ENCODE results near the gene AP4B1.
A peak's percentile ranks its signal among the peaks of the same experiment; 100 is the strongest.

AP4B1 gene

GRCh38 chr1:113895098-113895497, 9.5 kb downstream of the AP4B1 start:
- DNase-seq (ENCODE audit: low spot score), result no peak

- DNase-seq (ENCODE audit: low spot score), result no peak
These were observed 11.3 kb downstream of the AP4B1 start for GRCh38 chr1:113893267-113893666.

GRCh38 chr1:113891631-113892220, 12.9 kb downstream of the AP4B1 start:
- DNase-seq (ENCODE audit: low spot score), result no peak

- DNase-seq (ENCODE audit: low spot score), result no peak
These were observed 13.8 kb downstream of the AP4B1 start for GRCh38 chr1:113890816-113891215.

- DNase-seq (ENCODE audit: low spot score), result peak; percentile 84
These were observed 17.0 kb downstream of the AP4B1 start, which contains the start of gene BCL2L15 for GRCh38 chr1:113887402-113888175. BCL2L15 (minus strand) TSS chr1:113887581; CDS start chr1:113887375, 206 bp downstream.

GRCh38 chr1:113886417-113887401, 17.9 kb downstream of the AP4B1 start:
- DNase-seq (ENCODE audit: low spot score), result no peak

- no peak for DNase-seq (ENCODE audit: low spot score)
These were observed 22.9 kb downstream of the AP4B1 start for GRCh38 chr1:113881661-113882060.

- DNase-seq (ENCODE audit: low spot score), result no peak
These were observed 24.9 kb downstream of the AP4B1 start for GRCh38 chr1:113879739-113880038.

- DNase-seq (ENCODE audit: low spot score), result no peak
These were observed 28.4 kb downstream of the AP4B1 start for GRCh38 chr1:113876176-113876575.

GRCh38 chr1:113875714-113876113, 28.9 kb downstream of the AP4B1 start:
- no peak for DNase-seq (ENCODE audit: low spot score)

GRCh38 chr1:113874012-113874879, 30.4 kb downstream of the AP4B1 start:
- peak; percentile 55 for DNase-seq (ENCODE audit: low spot score)

- DNase-seq (ENCODE audit: low spot score), result no peak
These were observed 32.2 kb downstream of the AP4B1 start for GRCh38 chr1:113872219-113872935.

- DNase-seq (ENCODE audit: low spot score), result no peak
These were observed 32.9 kb downstream of the AP4B1 start, which contains the start of gene PTPN22 for GRCh38 chr1:113871597-113872113. PTPN22 (minus strand) TSS chr1:113871712.

GRCh38 chr1:113870778-113871177, 33.8 kb downstream of the AP4B1 start:
- DNase-seq (ENCODE audit: low spot score), result no peak

GRCh38 chr1:113868387-113869083, 36.1 kb downstream of the AP4B1 start:
- no peak for DNase-seq (ENCODE audit: low spot score)

GRCh38 chr1:113861641-113862040, 43.0 kb downstream of the AP4B1 start:
- DNase-seq (ENCODE audit: low spot score), result no peak

- DNase-seq (ENCODE audit: low spot score), result no peak
These were observed 43.7 kb downstream of the AP4B1 start for GRCh38 chr1:113860891-113861290.

GRCh38 chr1:113859478-113860175, 45.0 kb downstream of the AP4B1 start:
- no peak for DNase-seq (ENCODE audit: low spot score)

GRCh38 chr1:113858982-113859381, 45.6 kb downstream of the AP4B1 start:
- DNase-seq (ENCODE audit: low spot score), result no peak
